Hepatocyte (in vitro differentiated cells): Measurements from ENCODE around the gene ART4. TPM values are rescaled to one million over a fixed set of nuclear protein-coding genes. Genes with fewer than 3 reads are reported as not detected.

Experiments used
- DNase-seq: peaks from one replicate; pipeline ENCODE4 v3.0.0-alpha.2; 2016; ENCODE audit warnings: low spot score
- H2AFZ ChIP-seq: fragments of 200-600 bp; sonication (generic); 2 replicates; pipeline ENCODE4 v1.6.0; 2016; ENCODE audit warnings: antibody characterized with exemption, mild to moderate bottlenecking
- H3K27ac ChIP-seq: fragments of 200-600 bp; sonication (generic); 2 replicates; pipeline ENCODE4 v1.5.1; 2016; ENCODE audit warnings: mild to moderate bottlenecking
- H3K27me3 ChIP-seq: fragments of 200-600 bp; sonication (generic); 2 replicates; pipeline ENCODE4 v1.6.1; 2016
- H3K36me3 ChIP-seq: fragments of 200-600 bp; sonication (generic); replicated peaks from 2 replicates; pipeline ENCODE4 v1.5.1; 2016; ENCODE audit warnings: low read depth; ENCODE audit not compliant: insufficient read depth
- H3K4me1 ChIP-seq: fragments of 200-600 bp; sonication (generic); 2 replicates; pipeline ENCODE4 v1.5.1; 2016; ENCODE audit warnings: mild to moderate bottlenecking, moderate library complexity; ENCODE audit not compliant: insufficient read depth
- H3K4me2 ChIP-seq: fragments of 200-600 bp; sonication (generic); 2 replicates; pipeline ENCODE4 v1.6.0; 2016
- H3K4me3 ChIP-seq: fragments of 200-600 bp; sonication (generic); 2 replicates; pipeline ENCODE4 v1.5.1; 2016; ENCODE audit warnings: mild to moderate bottlenecking
- H3K79me2 ChIP-seq: fragments of 200-600 bp; sonication (generic); 2 replicates; pipeline ENCODE4 v1.6.0; 2017; ENCODE audit warnings: mild to moderate bottlenecking
- H3K9me2 ChIP-seq: fragments of 200-600 bp; sonication (generic); replicated peaks from 2 replicates; pipeline ENCODE4 v1.6.0; 2017; ENCODE audit warnings: mild to moderate bottlenecking; ENCODE audit not compliant: insufficient read depth
- H3K9me3 ChIP-seq: fragments of 200-600 bp; sonication (generic); 2 replicates; pipeline ENCODE4 v1.5.1; 2016; ENCODE audit warnings: low read depth, mild to moderate bottlenecking
- H4K20me1 ChIP-seq: fragments of 200-600 bp; sonication (generic); 2 replicates; pipeline ENCODE4 v1.6.0; 2016; ENCODE audit warnings: mild to moderate bottlenecking; ENCODE audit not compliant: insufficient read depth, poor library complexity, severe bottlenecking
- EZH2 ChIP-seq: fragments of 200-600 bp; sonication (generic); IDR thresholded peaks from 2 replicates; pipeline ENCODE4 v1.6.1; 2016; ENCODE audit warnings: antibody characterized with exemption, mild to moderate bottlenecking, borderline replicate concordance
- EZH2phosphoT487 ChIP-seq: fragments of 200-600 bp; sonication (generic); IDR thresholded peaks from one replicate; pipeline ENCODE4 v1.6.1; 2018; ENCODE audit warnings: antibody characterized with exemption, mild to moderate bottlenecking, low read depth, moderate library complexity; ENCODE audit not compliant: unreplicated experiment, severe bottlenecking
- WGBS: methylation state at CpG from one replicate; pipeline ENCODE4 v1.1.6; 2016; ENCODE audit warnings: low lambda C conversion rate; ENCODE audit errors: missing lambda C conversion rate; 5-methylcytosine and 5-hydroxymethylcytosine counted together
- polyA plus RNA-seq: library from polyadenylated mRNA; unstranded; fragments of >200 nt; fragmentation: Nextera tagmentation; extraction: Ambion mirVana; gene quantifications from 2 replicates; pipeline ENCODE4 v1.2.1, GENCODE V29; 2016
- total RNA-seq: library from RNA; depleted of rRNA; stranded (reverse); fragments of >200 nt; gene quantifications from 2 replicates; pipeline ENCODE4 v1.2.3, GENCODE V29; 2014
- TF ChIP-seq, protein P1 (sequence below): fragments of 200-600 bp; sonication (generic); IDR thresholded peaks from 2 replicates; pipeline ENCODE4 v1.5.1; 2016; ENCODE audit warnings: antibody characterized with exemption, mild to moderate bottlenecking; ENCODE audit not compliant: poor library complexity

Gene ART4
- total and polyA plus RNA-seq, 2 experiments from 2014 or later, result 4.9 to 7.3 TPM

DNA sequence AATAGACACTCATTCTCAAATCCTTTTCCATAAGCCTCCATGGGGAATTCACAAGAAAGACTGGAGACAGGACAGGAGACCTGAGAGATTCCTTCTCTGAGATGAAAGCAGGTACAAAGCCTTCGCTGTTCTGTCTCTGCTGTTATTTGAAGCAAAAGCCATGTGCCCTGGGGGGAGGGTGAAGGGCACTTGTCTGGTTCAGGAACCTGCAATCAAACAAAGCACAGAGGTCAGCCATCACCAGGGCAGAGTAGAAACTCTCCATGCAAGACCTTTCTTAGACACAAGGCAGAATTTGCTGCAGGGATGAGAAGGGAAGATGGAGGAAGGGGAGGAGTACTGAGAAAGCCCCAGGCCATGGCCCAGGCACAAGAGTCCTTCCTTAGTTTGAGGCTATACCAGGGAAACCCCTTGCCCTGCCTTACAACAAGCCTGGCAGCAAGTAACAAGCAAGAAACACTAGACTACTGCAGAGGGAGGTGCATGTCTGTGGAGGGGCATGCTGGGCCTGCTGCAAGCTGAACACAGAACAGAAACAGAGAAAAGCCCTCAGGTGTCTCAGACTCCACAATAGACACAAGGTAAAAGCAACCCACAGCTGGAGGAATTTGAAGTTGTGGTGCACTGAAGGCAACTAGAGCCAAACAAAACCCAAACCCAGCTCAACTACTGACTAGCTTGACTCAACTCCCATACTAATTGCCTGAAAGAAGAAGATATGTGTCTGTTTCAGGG lies 7.8 kb upstream of the ART4 start:
- Histone ChIP-seq H3K9me3 (no peaks in the 10 kb centered on the region), H3K36me3 (no peaks in the 10 kb centered on the region), H3K79me2 (no peaks in the 10 kb centered on the region), H3K4me1 (peaks cover 3% of the 10 kb centered on the region), H4K20me1 (no peaks in the 10 kb centered on the region), H2AFZ (no peak overlapping the region), H3K27ac (no peak overlapping the region), H3K4me3 (no peak overlapping the region), H3K27me3 (no peaks in the 10 kb centered on the region), H3K9me2 (no peaks in the 10 kb centered on the region), H3K4me2 (no peak overlapping the region)
- TF ChIP-seq EZH2 (no peak), EZH2phosphoT487 (no peak)
- TF ChIP-seq, protein P1, sequence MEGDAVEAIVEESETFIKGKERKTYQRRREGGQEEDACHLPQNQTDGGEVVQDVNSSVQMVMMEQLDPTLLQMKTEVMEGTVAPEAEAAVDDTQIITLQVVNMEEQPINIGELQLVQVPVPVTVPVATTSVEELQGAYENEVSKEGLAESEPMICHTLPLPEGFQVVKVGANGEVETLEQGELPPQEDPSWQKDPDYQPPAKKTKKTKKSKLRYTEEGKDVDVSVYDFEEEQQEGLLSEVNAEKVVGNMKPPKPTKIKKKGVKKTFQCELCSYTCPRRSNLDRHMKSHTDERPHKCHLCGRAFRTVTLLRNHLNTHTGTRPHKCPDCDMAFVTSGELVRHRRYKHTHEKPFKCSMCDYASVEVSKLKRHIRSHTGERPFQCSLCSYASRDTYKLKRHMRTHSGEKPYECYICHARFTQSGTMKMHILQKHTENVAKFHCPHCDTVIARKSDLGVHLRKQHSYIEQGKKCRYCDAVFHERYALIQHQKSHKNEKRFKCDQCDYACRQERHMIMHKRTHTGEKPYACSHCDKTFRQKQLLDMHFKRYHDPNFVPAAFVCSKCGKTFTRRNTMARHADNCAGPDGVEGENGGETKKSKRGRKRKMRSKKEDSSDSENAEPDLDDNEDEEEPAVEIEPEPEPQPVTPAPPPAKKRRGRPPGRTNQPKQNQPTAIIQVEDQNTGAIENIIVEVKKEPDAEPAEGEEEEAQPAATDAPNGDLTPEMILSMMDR, result no peak
- 84% methylated on average over 1 of the region's 1 CpG for WGBS
- DNase-seq, result no peak

DNA sequence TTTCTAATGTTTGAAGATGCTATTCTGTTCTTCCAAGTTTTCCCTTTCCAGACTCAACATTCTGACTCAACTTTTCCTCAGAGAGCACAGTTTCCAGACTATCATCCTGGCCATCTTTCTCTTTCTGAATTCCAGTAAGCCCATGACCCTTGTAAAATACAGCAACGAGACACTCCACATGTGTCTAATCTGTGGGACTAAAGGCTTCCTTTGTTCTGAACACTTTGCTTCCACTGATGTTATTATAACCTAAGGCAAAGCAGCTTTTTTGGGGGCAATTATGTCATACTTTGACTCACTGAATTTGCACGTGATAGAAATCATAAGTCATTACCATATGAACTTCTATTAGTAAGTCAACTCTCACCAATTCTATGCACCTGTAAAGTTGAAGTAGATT lies 6.3 kb upstream of the ART4 start:
- WGBS, result 49% methylated on average over 2 of the region's 2 CpGs
- H2AFZ ChIP-seq, result no peak overlapping the region
- no peaks in the 10 kb centered on the region for H3K36me3 ChIP-seq
- DNase-seq, result no peak
- no peaks in the 10 kb centered on the region for H4K20me1 ChIP-seq
- H3K9me2 ChIP-seq, result no peaks in the 10 kb centered on the region
- no peaks in the 10 kb centered on the region for H3K79me2 ChIP-seq
- no peak for TF ChIP-seq EZH2
- no peak for TF ChIP-seq EZH2phosphoT487
- TF ChIP-seq, protein P1, result no peak
- H3K27ac ChIP-seq, result peak overlapping the region; percentile 8
- H3K27me3 ChIP-seq, result no peaks in the 10 kb centered on the region
- H3K4me1 ChIP-seq, result peaks cover 3% of the 10 kb centered on the region
- H3K4me2 ChIP-seq, result no peak overlapping the region
- no peaks in the 10 kb centered on the region for H3K9me3 ChIP-seq
- no peak overlapping the region for H3K4me3 ChIP-seq

DNA sequence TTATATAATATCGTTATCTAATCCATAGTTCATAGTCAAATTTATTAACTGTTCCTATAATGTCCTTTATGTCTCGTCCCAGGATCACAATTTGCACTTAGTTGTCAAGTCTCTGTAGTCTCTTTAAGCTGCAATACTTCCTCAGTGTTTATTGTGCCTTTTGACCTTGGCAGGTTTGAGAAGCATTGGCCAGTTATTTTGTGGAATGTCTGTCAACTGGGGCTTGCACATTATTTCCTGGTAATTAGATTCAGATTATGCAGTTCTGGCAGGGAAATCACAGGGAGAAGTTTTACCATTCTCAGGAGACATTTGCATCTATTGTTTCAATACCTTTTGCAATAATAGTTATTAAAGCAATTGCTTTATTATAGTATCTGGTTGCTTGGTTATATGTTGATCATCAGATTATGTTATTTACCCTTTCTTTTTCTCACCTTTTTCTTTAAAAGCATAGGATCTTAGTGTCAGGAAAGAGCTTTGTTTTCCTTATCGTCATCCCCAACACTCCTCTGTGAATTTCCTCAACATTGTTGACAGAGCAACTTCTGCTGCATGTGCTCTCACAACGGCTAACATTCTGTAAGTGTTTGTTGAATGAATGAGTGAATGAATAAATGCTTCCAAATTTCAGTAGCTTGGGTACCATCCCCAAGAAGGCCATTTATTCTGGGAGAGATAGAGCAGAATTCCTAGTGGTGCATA lies 3.7 kb upstream of the ART4 start:
- Histone ChIP-seq H3K27me3 (no peaks in the 10 kb centered on the region), H3K4me2 (no peak overlapping the region), H3K9me3 (no peaks in the 10 kb centered on the region), H3K4me3 (no peak overlapping the region), H3K79me2 (no peaks in the 10 kb centered on the region), H2AFZ (no peak overlapping the region), H3K27ac (no peak overlapping the region), H3K9me2 (no peaks in the 10 kb centered on the region), H3K4me1 (peaks cover 19% of the 10 kb centered on the region), H3K36me3 (no peaks in the 10 kb centered on the region), H4K20me1 (no peaks in the 10 kb centered on the region)
- DNase-seq, result no peak
- 74% methylated on average over 4 of the region's 4 CpGs for WGBS
- TF ChIP-seq EZH2phosphoT487 (no peak), EZH2 (no peak)
- TF ChIP-seq, protein P1, result no peak
